OCI-LY3 (cell line): ENCODE data around the gene SYCN.

Experiments used
- H2AFZ ChIP-seq: fragments of 200-600, 300-600 bp; shearing (Covaris generic); 2 replicates; pipeline ENCODE4 v1.6.0; 2014; ENCODE audit warnings: antibody characterized with exemption, low read depth, low read length
- H3K27ac ChIP-seq: fragments of 200-600, 300-600 bp; sonication (generic); 2 replicates; pipeline ENCODE4 v1.5.1; 2014; ENCODE audit warnings: mild to moderate bottlenecking, low read length, moderate library complexity, mixed read lengths
- H3K27me3 ChIP-seq: fragments of 200-600, 300-600 bp; sonication (generic); 2 replicates; pipeline ENCODE4 v1.6.1; 2014; ENCODE audit warnings: low read depth, low read length, mixed read lengths
- H3K36me3 ChIP-seq: fragments of 200-600, 300-600 bp; sonication (generic); replicated peaks from 2 replicates; pipeline ENCODE3; 2014; ENCODE audit warnings: low read depth, low read length, mixed read lengths
- H3K4me1 ChIP-seq: fragments of 300-600, 200-600 bp; sonication (generic); 2 replicates; pipeline ENCODE4 v1.6.1; 2014; ENCODE audit warnings: low read length, mixed read lengths
- H3K4me2 ChIP-seq: fragments of 200-600, 300-600 bp; sonication (generic); 2 replicates; pipeline ENCODE4 v1.6.1; 2014; ENCODE audit warnings: low read length, mixed read lengths
- H3K4me3 ChIP-seq: fragments of 300-600, 200-600 bp; sonication (generic); 2 replicates; pipeline ENCODE4 v1.5.1; 2014; ENCODE audit warnings: antibody characterized with exemption, mild to moderate bottlenecking, low read length, moderate library complexity
- H3K79me2 ChIP-seq: fragments of 300-600, 200-600 bp; shearing (Covaris generic); 2 replicates; pipeline ENCODE4 v1.6.1; 2014; ENCODE audit warnings: mild to moderate bottlenecking, low read length, mixed read lengths
- H3K9ac ChIP-seq: fragments of 300-600, 200-600 bp; shearing (Covaris generic); 2 replicates; pipeline ENCODE4 v1.6.0; 2014; ENCODE audit warnings: mild to moderate bottlenecking, low read length, moderate library complexity
- H3K9me3 ChIP-seq: fragments of 200-600, 300-600 bp; shearing (Covaris generic); 2 replicates; pipeline ENCODE4 v1.6.1; 2014; ENCODE audit warnings: low read length, mixed read lengths; ENCODE audit not compliant: insufficient read depth
- H4K20me1 ChIP-seq: fragments of 200-600, 300-600 bp; sonication (generic); 2 replicates; pipeline ENCODE4 v1.6.1; 2016; ENCODE audit warnings: low read length, mixed read lengths; ENCODE audit not compliant: insufficient read depth
- EZH2phosphoT487 ChIP-seq: fragments of 200-600 bp; shearing (Covaris generic); IDR thresholded peaks from 2 replicates; pipeline ENCODE4 v1.6.1; 2018; ENCODE audit warnings: antibody characterized with exemption, mixed run types, low read depth
- TF ChIP-seq, protein P1 (sequence below): fragments of 200-600, 300-600 bp; sonication (generic); IDR thresholded peaks from 2 replicates; pipeline ENCODE4 v1.5.1; 2014; ENCODE audit warnings: antibody characterized with exemption, low read length, low read depth

Gene SYCN

DNA sequence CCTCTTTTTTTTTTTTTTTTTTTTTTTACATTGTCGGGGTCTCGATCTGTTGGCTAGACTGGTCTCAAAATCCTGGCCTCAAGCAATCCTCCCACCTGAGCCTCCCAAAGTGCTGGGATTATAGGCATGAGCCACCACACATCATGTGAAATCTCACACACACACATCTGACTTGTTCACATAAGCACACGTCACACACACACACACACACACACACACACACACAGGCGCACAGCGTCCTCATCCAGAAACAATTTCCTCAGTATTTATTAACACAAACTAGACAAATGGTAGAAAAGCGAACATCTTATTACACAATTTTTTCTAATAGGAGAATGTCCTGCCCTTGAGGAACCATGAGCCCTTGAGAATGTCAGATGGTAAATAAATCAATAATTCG is 5.1 kb upstream of the SYCN start:
- H2AFZ ChIP-seq = no peak overlapping the region
- H3K4me3 ChIP-seq = no peak overlapping the region
- H3K9me3 ChIP-seq = no peaks in the 10 kb centered on the region
- H3K79me2 ChIP-seq = no peaks in the 10 kb centered on the region
- H3K4me1 ChIP-seq = no peaks in the 10 kb centered on the region
- no peak overlapping the region for H3K9ac ChIP-seq
- H3K4me2 ChIP-seq = no peak overlapping the region
- H3K36me3 ChIP-seq = no peaks in the 10 kb centered on the region
- H4K20me1 ChIP-seq = no peaks in the 10 kb centered on the region
- H3K27me3 ChIP-seq = peaks cover 4% of the 10 kb centered on the region; the same call in 1 of the 2 replicates
- no peak overlapping the region for H3K27ac ChIP-seq
- TF ChIP-seq EZH2phosphoT487 = no peak
- TF ChIP-seq, protein P1, sequence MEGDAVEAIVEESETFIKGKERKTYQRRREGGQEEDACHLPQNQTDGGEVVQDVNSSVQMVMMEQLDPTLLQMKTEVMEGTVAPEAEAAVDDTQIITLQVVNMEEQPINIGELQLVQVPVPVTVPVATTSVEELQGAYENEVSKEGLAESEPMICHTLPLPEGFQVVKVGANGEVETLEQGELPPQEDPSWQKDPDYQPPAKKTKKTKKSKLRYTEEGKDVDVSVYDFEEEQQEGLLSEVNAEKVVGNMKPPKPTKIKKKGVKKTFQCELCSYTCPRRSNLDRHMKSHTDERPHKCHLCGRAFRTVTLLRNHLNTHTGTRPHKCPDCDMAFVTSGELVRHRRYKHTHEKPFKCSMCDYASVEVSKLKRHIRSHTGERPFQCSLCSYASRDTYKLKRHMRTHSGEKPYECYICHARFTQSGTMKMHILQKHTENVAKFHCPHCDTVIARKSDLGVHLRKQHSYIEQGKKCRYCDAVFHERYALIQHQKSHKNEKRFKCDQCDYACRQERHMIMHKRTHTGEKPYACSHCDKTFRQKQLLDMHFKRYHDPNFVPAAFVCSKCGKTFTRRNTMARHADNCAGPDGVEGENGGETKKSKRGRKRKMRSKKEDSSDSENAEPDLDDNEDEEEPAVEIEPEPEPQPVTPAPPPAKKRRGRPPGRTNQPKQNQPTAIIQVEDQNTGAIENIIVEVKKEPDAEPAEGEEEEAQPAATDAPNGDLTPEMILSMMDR = no peak

DNA sequence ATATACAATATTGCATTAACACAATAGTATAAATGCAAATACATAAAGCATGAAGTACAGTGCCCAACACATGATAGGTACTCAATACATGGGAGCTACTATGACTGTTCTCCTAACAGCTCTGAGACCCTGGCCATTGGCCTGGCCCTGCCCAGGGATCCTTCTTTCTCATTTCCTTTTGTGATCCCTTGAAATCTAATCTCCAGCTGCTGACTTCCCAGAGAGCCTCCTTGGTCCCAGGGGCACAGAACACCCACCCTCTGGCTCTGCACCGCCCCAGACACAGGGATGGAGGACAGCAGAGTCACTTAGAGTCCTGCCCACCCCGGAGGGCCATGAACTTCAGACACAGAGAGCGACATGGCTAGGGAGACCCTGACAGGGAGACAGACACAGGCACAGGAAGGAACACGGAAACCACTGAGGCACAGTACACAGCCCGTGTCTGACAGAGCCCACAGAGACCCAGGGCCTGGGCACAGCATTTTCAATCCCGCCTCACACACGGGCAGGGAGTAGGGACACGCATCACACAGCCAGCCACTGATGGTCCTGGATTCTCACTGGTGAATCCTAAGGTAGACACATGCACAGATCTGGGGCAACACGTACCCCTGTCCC is 4.2 kb upstream of the SYCN start:
- H3K27me3 ChIP-seq = peaks cover 4% of the 10 kb centered on the region; the same call in 1 of the 2 replicates

DNA sequence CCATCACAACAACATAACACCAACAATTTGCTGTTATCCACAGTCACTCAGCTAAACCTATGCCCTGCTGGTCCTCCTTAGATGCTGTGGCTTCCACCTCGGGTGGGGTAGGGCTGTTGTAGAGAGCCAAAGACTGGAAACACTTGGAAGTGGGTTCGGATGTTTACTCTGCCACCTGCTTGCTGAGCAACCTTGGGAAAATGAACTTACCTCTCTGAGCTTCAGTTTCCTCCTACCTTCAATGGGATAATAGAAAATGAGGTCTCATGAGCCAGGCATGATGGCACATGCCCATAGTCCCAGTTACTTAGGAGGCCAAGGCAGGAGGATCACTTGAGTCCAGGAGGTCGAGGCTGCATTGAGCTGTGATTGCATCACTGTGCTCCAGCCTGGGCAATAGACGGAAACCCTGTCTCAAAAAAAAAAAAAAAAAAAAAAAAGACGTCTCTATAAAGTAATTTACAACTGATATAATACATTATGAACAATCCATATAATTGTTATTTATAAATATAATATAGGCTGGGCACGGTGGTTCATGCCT is 3.3 kb upstream of the SYCN start:
- Histone ChIP-seq H2AFZ (no peak overlapping the region), H3K27ac (no peak overlapping the region), H3K9ac (no peak overlapping the region), H3K79me2 (no peaks in the 10 kb centered on the region), H3K4me3 (no peak overlapping the region), H4K20me1 (no peaks in the 10 kb centered on the region), H3K4me2 (no peak overlapping the region), H3K4me1 (no peaks in the 10 kb centered on the region), H3K27me3 (peaks cover 4% of the 10 kb centered on the region; the same call in 1 of the 2 replicates), H3K9me3 (no peaks in the 10 kb centered on the region), H3K36me3 (no peaks in the 10 kb centered on the region)
- TF ChIP-seq, protein P1 = no peak
- TF ChIP-seq EZH2phosphoT487 = no peak

More for the DNA sequence above, 4.2 kb upstream of the SYCN start:
- TF ChIP-seq, protein P1 = no peak
- no peak for TF ChIP-seq EZH2phosphoT487
- H3K4me2 ChIP-seq = no peak overlapping the region
- no peaks in the 10 kb centered on the region for H3K4me1 ChIP-seq
- no peak overlapping the region for H2AFZ ChIP-seq
- no peak overlapping the region for H3K9ac ChIP-seq
- H3K9me3 ChIP-seq = no peaks in the 10 kb centered on the region
- no peak overlapping the region for H3K4me3 ChIP-seq
- no peaks in the 10 kb centered on the region for H4K20me1 ChIP-seq
- no peaks in the 10 kb centered on the region for H3K79me2 ChIP-seq
- H3K36me3 ChIP-seq = no peaks in the 10 kb centered on the region
- H3K27ac ChIP-seq = no peak overlapping the region

DNA sequence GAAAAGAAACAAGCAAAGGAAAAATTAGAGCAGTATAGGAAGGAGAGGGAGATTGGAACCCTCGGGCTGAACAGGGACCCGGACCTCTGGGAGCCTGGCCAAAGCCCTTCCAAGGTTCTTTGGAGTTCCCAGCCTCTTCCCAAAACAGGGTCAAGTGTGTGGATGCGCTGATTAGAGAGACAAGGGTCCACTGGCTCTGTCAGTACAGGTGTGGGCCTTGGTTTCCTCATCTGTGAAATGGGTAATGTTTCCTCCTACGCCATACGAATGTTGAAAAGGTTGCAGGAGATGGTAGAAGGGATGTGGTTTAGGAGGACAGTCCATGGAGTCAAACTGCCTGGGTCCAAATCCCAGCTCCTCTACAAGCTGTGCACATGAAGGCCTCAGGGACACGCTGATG is 2.1 kb upstream of the SYCN start:
- Histone ChIP-seq H4K20me1 (no peaks in the 10 kb centered on the region), H3K4me2 (no peak overlapping the region), H3K79me2 (no peaks in the 10 kb centered on the region), H3K27me3 (peaks cover 4% of the 10 kb centered on the region; the same call in 1 of the 2 replicates), H3K27ac (no peak overlapping the region), H3K9me3 (no peaks in the 10 kb centered on the region), H3K36me3 (no peaks in the 10 kb centered on the region), H3K9ac (no peak overlapping the region), H2AFZ (no peak overlapping the region), H3K4me1 (no peaks in the 10 kb centered on the region), H3K4me3 (no peak overlapping the region)
- TF ChIP-seq EZH2phosphoT487 = no peak
- TF ChIP-seq, protein P1 = no peak
